Karpas-422 (cell line): ENCODE measurements around the gene ADAM33. TPM values are rescaled to one million over a fixed set of nuclear protein-coding genes. Genes with fewer than 3 reads are reported as not detected.

Source experiments
- DNase-seq: peaks from one replicate; pipeline ENCODE4 v3.0.0-alpha.2; 2015
- H2AFZ ChIP-seq: fragments of 200-600 bp; sonication (generic); 2 replicates; pipeline ENCODE4 v1.6.1; 2014; ENCODE audit warnings: antibody characterized with exemption, low read length, mixed read lengths
- H3K27ac ChIP-seq: fragments of 200-600 bp; sonication (generic); 2 replicates; pipeline ENCODE4 v1.5.1; 2014; ENCODE audit warnings: mild to moderate bottlenecking, low read length, moderate library complexity
- H3K27me3 ChIP-seq: fragments of 200-600 bp; sonication (generic); 2 replicates; pipeline ENCODE4 v1.6.1; 2014; ENCODE audit warnings: low read length, mixed read lengths
- H3K36me3 ChIP-seq: fragments of 200-600 bp; sonication (generic); 2 replicates; pipeline ENCODE4 v1.6.1; 2014; ENCODE audit warnings: low read length, mixed read lengths; ENCODE audit not compliant: insufficient read depth
- H3K4me1 ChIP-seq: fragments of 200-600 bp; sonication (generic); 2 replicates; pipeline ENCODE4 v1.6.1; 2014; ENCODE audit warnings: mild to moderate bottlenecking, low read length, mixed read lengths
- H3K4me2 ChIP-seq: fragments of 200-600 bp; sonication (generic); 2 replicates; pipeline ENCODE4 v1.6.1; 2014; ENCODE audit warnings: low read length, low read depth, mild to moderate bottlenecking; ENCODE audit not compliant: poor library complexity, severe bottlenecking
- H3K4me3 ChIP-seq: fragments of 200-600 bp; sonication (generic); 2 replicates; pipeline ENCODE4 v1.5.1; 2014; ENCODE audit warnings: mild to moderate bottlenecking, antibody characterized with exemption, low read length, mixed read lengths
- H3K79me2 ChIP-seq: fragments of 200-600 bp; sonication (generic); 2 replicates; pipeline ENCODE4 v1.6.1; 2014; ENCODE audit warnings: mild to moderate bottlenecking, low read length, mixed read lengths
- H3K9ac ChIP-seq: fragments of 200-600 bp; sonication (generic); 2 replicates; pipeline ENCODE4 v1.6.0; 2014; ENCODE audit warnings: low read length
- H3K9me2 ChIP-seq: fragments of 200-600 bp; sonication (generic), shearing (Covaris generic); replicated peaks from 2 replicates; pipeline ENCODE4 v1.6.0; 2014; ENCODE audit warnings: mild to moderate bottlenecking, low read length, moderate library complexity; ENCODE audit not compliant: insufficient read depth
- H3K9me3 ChIP-seq: fragments of 300-700, 200-600 bp; sonication (generic); 2 replicates; pipeline ENCODE4 v1.6.1; 2014; ENCODE audit warnings: low read length, mixed read lengths
- H4K20me1 ChIP-seq: fragments of 200-600 bp; sonication (generic); 2 replicates; pipeline ENCODE4 v1.6.1; 2014; ENCODE audit warnings: mild to moderate bottlenecking, antibody characterized with exemption, low read length, low read depth; ENCODE audit not compliant: insufficient read depth
- total RNA-seq: library from RNA; depleted of rRNA; stranded (reverse); fragments of >200 nt; shearing (Covaris generic); gene quantifications from 2 replicates; pipeline ENCODE4 v1.2.3, GENCODE V29; 2014; ENCODE audit warnings: low replicate concordance

ADAM33 gene
- total RNA-seq, 1 experiment from 2014 or later = not detected

- H3K9me2 ChIP-seq = no peaks in the 10 kb centered on the region
- H3K27me3 ChIP-seq = no peaks in the 10 kb centered on the region
- no peak overlapping the region for H2AFZ ChIP-seq
- peaks cover 29% of the 10 kb centered on the region for H3K4me1 ChIP-seq
- H3K79me2 ChIP-seq = no peaks in the 10 kb centered on the region
- H4K20me1 ChIP-seq = no peaks in the 10 kb centered on the region
- no peak for DNase-seq
- H3K9me3 ChIP-seq = no peaks in the 10 kb centered on the region
- no peak overlapping the region for H3K4me3 ChIP-seq
- H3K27ac ChIP-seq = no peak overlapping the region
- no peaks in the 10 kb centered on the region for H3K36me3 ChIP-seq
- no peak overlapping the region for H3K9ac ChIP-seq
- H3K4me2 ChIP-seq = no peak overlapping the region
Observed at GRCh38 chr20:3654326-3655130, 27.3 kb downstream of the ADAM33 start.

GRCh38 chr20:3653921-3654320 is 27.9 kb downstream of the ADAM33 start:
- Histone ChIP-seq H3K9me3 (no peaks in the 10 kb centered on the region), H4K20me1 (no peaks in the 10 kb centered on the region), H3K36me3 (no peaks in the 10 kb centered on the region), H3K9ac (no peak overlapping the region), H2AFZ (no peak overlapping the region), H3K27me3 (no peaks in the 10 kb centered on the region), H3K4me1 (peaks cover 23% of the 10 kb centered on the region), H3K27ac (no peak overlapping the region), H3K4me3 (no peak overlapping the region), H3K4me2 (no peak overlapping the region), H3K9me2 (no peaks in the 10 kb centered on the region), H3K79me2 (no peaks in the 10 kb centered on the region)
- no peak for DNase-seq

GRCh38 chr20:3652676-3653596 is 28.9 kb downstream of the ADAM33 start:
- Histone ChIP-seq H3K36me3 (no peaks in the 10 kb centered on the region), H3K9ac (no peak overlapping the region), H3K79me2 (no peaks in the 10 kb centered on the region), H3K27me3 (no peaks in the 10 kb centered on the region), H3K4me2 (no peak overlapping the region), H3K27ac (no peak overlapping the region), H4K20me1 (no peaks in the 10 kb centered on the region), H3K9me3 (no peaks in the 10 kb centered on the region), H3K4me1 (peaks cover 17% of the 10 kb centered on the region), H3K9me2 (no peaks in the 10 kb centered on the region), H2AFZ (no peak overlapping the region), H3K4me3 (no peak overlapping the region)
- no peak for DNase-seq

- H2AFZ ChIP-seq = no peak overlapping the region
- H3K36me3 ChIP-seq = no peaks in the 10 kb centered on the region
- no peak overlapping the region for H3K4me2 ChIP-seq
- peaks cover 17% of the 10 kb centered on the region for H3K4me1 ChIP-seq
- H3K27me3 ChIP-seq = no peaks in the 10 kb centered on the region
- H3K9ac ChIP-seq = no peak overlapping the region
- DNase-seq = no peak
- no peak overlapping the region for H3K4me3 ChIP-seq
- no peak overlapping the region for H3K27ac ChIP-seq
- no peaks in the 10 kb centered on the region for H3K9me2 ChIP-seq
- H4K20me1 ChIP-seq = no peaks in the 10 kb centered on the region
- H3K79me2 ChIP-seq = no peaks in the 10 kb centered on the region
- no peaks in the 10 kb centered on the region for H3K9me3 ChIP-seq
Observed at GRCh38 chr20:3652221-3652620, 29.6 kb downstream of the ADAM33 start.

GRCh38 chr20:3651204-3651962 is 30.4 kb downstream of the ADAM33 start:
- H3K79me2 ChIP-seq = no peaks in the 10 kb centered on the region
- peaks cover 17% of the 10 kb centered on the region for H3K4me1 ChIP-seq
- no peak overlapping the region for H3K9ac ChIP-seq
- no peaks in the 10 kb centered on the region for H4K20me1 ChIP-seq
- H2AFZ ChIP-seq = no peak overlapping the region
- H3K27ac ChIP-seq = no peak overlapping the region
- H3K27me3 ChIP-seq = no peaks in the 10 kb centered on the region
- no peak overlapping the region for H3K4me3 ChIP-seq
- no peak for DNase-seq
- H3K9me3 ChIP-seq = no peaks in the 10 kb centered on the region
- H3K9me2 ChIP-seq = no peaks in the 10 kb centered on the region
- no peaks in the 10 kb centered on the region for H3K36me3 ChIP-seq
- no peak overlapping the region for H3K4me2 ChIP-seq

GRCh38 chr20:3648951-3649350 is 32.9 kb downstream of the ADAM33 start:
- Histone ChIP-seq H3K79me2 (no peaks in the 10 kb centered on the region), H3K27ac (no peak overlapping the region), H3K4me1 (peaks cover 17% of the 10 kb centered on the region), H2AFZ (no peak overlapping the region), H3K4me3 (no peak overlapping the region), H3K4me2 (no peak overlapping the region), H3K27me3 (no peaks in the 10 kb centered on the region), H3K9me3 (no peaks in the 10 kb centered on the region), H3K9me2 (no peaks in the 10 kb centered on the region), H4K20me1 (no peaks in the 10 kb centered on the region), H3K36me3 (no peaks in the 10 kb centered on the region), H3K9ac (no peak overlapping the region)
- no peak for DNase-seq

GRCh38 chr20:3647473-3647872 is 34.3 kb downstream of the ADAM33 start:
- Histone ChIP-seq H3K36me3 (no peaks in the 10 kb centered on the region), H3K27me3 (no peaks in the 10 kb centered on the region), H3K4me1 (peaks cover 15% of the 10 kb centered on the region), H3K9me3 (no peaks in the 10 kb centered on the region), H4K20me1 (no peaks in the 10 kb centered on the region), H3K4me3 (no peak overlapping the region), H3K9me2 (no peaks in the 10 kb centered on the region), H3K9ac (no peak overlapping the region), H3K27ac (no peak overlapping the region), H3K79me2 (no peaks in the 10 kb centered on the region), H2AFZ (no peak overlapping the region), H3K4me2 (no peak overlapping the region)
- DNase-seq = no peak

GRCh38 chr20:3646651-3647050 is 35.2 kb downstream of the ADAM33 start:
- Histone ChIP-seq H3K4me3 (no peak overlapping the region), H3K4me1 (peaks cover 8% of the 10 kb centered on the region), H3K4me2 (no peak overlapping the region), H4K20me1 (no peaks in the 10 kb centered on the region), H3K27me3 (no peaks in the 10 kb centered on the region), H3K9me2 (no peaks in the 10 kb centered on the region), H3K79me2 (no peaks in the 10 kb centered on the region), H3K27ac (no peak overlapping the region), H3K36me3 (no peaks in the 10 kb centered on the region), H3K9me3 (no peaks in the 10 kb centered on the region), H3K9ac (no peak overlapping the region), H2AFZ (no peak overlapping the region)
- DNase-seq = no peak
